Lower lobe of right lung (tissue), 2 donors: Measurements from ENCODE around the gene AQP5. TPM values are rescaled to one million over a fixed set of nuclear protein-coding genes. Genes with fewer than 3 reads are reported as not detected.
A peak's percentile ranks its signal among the peaks of the same experiment; 100 is the strongest.

Source experiments
- ATAC-seq, 2 donors: fragments of 200-7000 bp; cut with Tn5 transposase; one replicate each; pipeline ENCODE4 v1.9.1; 2020 to 2022; ENCODE audit warnings: mild to moderate bottlenecking in 2 of 2, moderate library complexity in 2 of 2
- DNase-seq: peaks from one replicate; pipeline ENCODE4 v3.0.0-alpha.2; 2020
- H3K27ac ChIP-seq: fragments of 200-600 bp; one replicate; pipeline ENCODE4 v1.8.0; 2022
- H3K27me3 ChIP-seq: fragments of 200-600 bp; one replicate; pipeline ENCODE4 v1.8.0; 2022; ENCODE audit warnings: low read depth
- H3K36me3 ChIP-seq: fragments of 200-600 bp; one replicate; pipeline ENCODE4 v1.8.0; 2022; ENCODE audit warnings: mild to moderate bottlenecking
- H3K4me1 ChIP-seq: fragments of 200-600 bp; one replicate; pipeline ENCODE4 v1.8.0; 2022
- H3K4me3 ChIP-seq: fragments of 200-600 bp; one replicate; pipeline ENCODE4 v1.8.0; 2022; ENCODE audit warnings: mild to moderate bottlenecking
- H3K9me3 ChIP-seq: fragments of 200-600 bp; one replicate; pipeline ENCODE4 v1.8.0; 2022
- CTCF ChIP-seq: fragments of 200-600 bp; IDR thresholded peaks from one replicate; pipeline ENCODE4 v1.8.0; 2022; ENCODE audit warnings: antibody characterized with exemption, mild to moderate bottlenecking
- intact Hi-C: fragments of 100-400 bp; cut with DNase I; formaldehyde crosslinking; loops from one replicate; pipeline ENCODE4 v1.11.0; 2022
- total RNA-seq: library from RNA; stranded (reverse); fragmentation: NEBNext Ultra II Directional; extraction: Animal tissue kit (Norgen Biotek cat#: 25700); gene quantifications from one replicate; pipeline ENCODE4 v1.2.1, GENCODE V29; 2021
- donor health status: DM: no; HTN: yes; CAD: no; lungs with severe emphysema.

AQP5 gene
- total RNA-seq, 1 donor from 2014 or later: 6.4 TPM

- DNase-seq (no peak), ATAC-seq (peak; percentile 70 to 80)
- Histone ChIP-seq H3K4me3 (no peak overlapping the region), H3K27me3 (peaks cover 58% of the 10 kb centered on the region), H3K36me3 (no peaks in the 10 kb centered on the region), H3K9me3 (no peaks in the 10 kb centered on the region), H3K27ac (no peak overlapping the region), H3K4me1 (peaks cover 39% of the 10 kb centered on the region)
- intact Hi-C loops: no loop called here
- TF ChIP-seq CTCF: no peak
Observed at GRCh38 chr12:49954863-49955830, 6.5 kb upstream of the AQP5 start.

- Histone ChIP-seq H3K27me3 (peaks cover 66% of the 10 kb centered on the region), H3K4me3 (no peak overlapping the region), H3K27ac (no peak overlapping the region), H3K9me3 (no peaks in the 10 kb centered on the region), H3K4me1 (peaks cover 44% of the 10 kb centered on the region), H3K36me3 (no peaks in the 10 kb centered on the region)
- intact Hi-C loops: no loop called here
- DNase-seq (no peak), ATAC-seq (no peak)
- no peak for TF ChIP-seq CTCF
Observed at GRCh38 chr12:49955899-49956662, 5.6 kb upstream of the AQP5 start.

GRCh38 chr12:49956663-49957569 lies 4.8 kb upstream of the AQP5 start:
- Histone ChIP-seq H3K27me3 (peaks cover 71% of the 10 kb centered on the region), H3K27ac (no peak overlapping the region), H3K36me3 (no peaks in the 10 kb centered on the region), H3K4me1 (peaks cover 42% of the 10 kb centered on the region), H3K9me3 (no peaks in the 10 kb centered on the region), H3K4me3 (no peak overlapping the region)
- intact Hi-C loops: no loop called here
- TF ChIP-seq CTCF: no peak
- no peak for DNase-seq
- no peak for ATAC-seq

- ATAC-seq: no peak
- Histone ChIP-seq H3K9me3 (no peaks in the 10 kb centered on the region), H3K27ac (no peak overlapping the region), H3K4me1 (peaks cover 35% of the 10 kb centered on the region), H3K36me3 (no peaks in the 10 kb centered on the region), H3K27me3 (peaks cover 76% of the 10 kb centered on the region), H3K4me3 (no peak overlapping the region)
- no peak for TF ChIP-seq CTCF
- no peak for DNase-seq
- intact Hi-C loops: no loop called here
Observed at GRCh38 chr12:49957570-49957967, 4.1 kb upstream of the AQP5 start.
